HepG2 (cell line): ENCODE data around the gene SLC4A11. TPM values are rescaled to one million over a fixed set of nuclear protein-coding genes. Genes with fewer than 3 reads are reported as not detected.

Experiments
- ERF ChIP-seq: IDR thresholded peaks from 2 replicates; pipeline ENCODE4 v1.6.1; 2018; ENCODE audit warnings: missing biosample characterization, missing genetic modification reagents
- GATAD1 ChIP-seq: IDR thresholded peaks from 2 replicates; pipeline ENCODE4 v1.6.1; 2016; ENCODE audit warnings: missing genetic modification reagents, missing compliant biosample characterization
- JARID2 ChIP-seq: sonication (generic); formaldehyde crosslinking; IDR thresholded peaks from 2 replicates; pipeline ENCODE4 v1.8.1; 2023; ENCODE audit warnings: missing genetic modification reagents, inconsistent platforms; ENCODE audit not compliant: insufficient replicate concordance
- KLF6 ChIP-seq: IDR thresholded peaks from 2 replicates; pipeline ENCODE4 v1.8.0; 2016; ENCODE audit warnings: missing biosample characterization, missing genetic modification reagents
- RFX5 ChIP-seq: IDR thresholded peaks from 2 replicates; pipeline ENCODE4 v1.6.1; 2011; ENCODE audit warnings: low read depth, low read length, improper control_type of control experiment
- SP2 ChIP-seq: sonication (generic); formaldehyde crosslinking; IDR thresholded peaks from 2 replicates; pipeline ENCODE4 v1.5.1; 2020; ENCODE audit warnings: mild to moderate bottlenecking, missing genetic modification reagents
- TCF7L2 ChIP-seq: IDR thresholded peaks from 2 replicates; pipeline ENCODE4 v1.6.1; 2011; ENCODE audit warnings: mild to moderate bottlenecking, low read depth, low read length, moderate library complexity
- TERF1 ChIP-seq: sonication (generic); formaldehyde crosslinking; IDR thresholded peaks from 2 replicates; pipeline ENCODE4 v1.8.0; 2022; ENCODE audit warnings: mild to moderate bottlenecking, missing genetic modification reagents, moderate library complexity
- TFE3 ChIP-seq: IDR thresholded peaks from 2 replicates; pipeline ENCODE4 v1.6.1; 2016
- ZBTB2 ChIP-seq: sonication (generic); formaldehyde crosslinking; IDR thresholded peaks from 2 replicates; pipeline ENCODE4 v1.8.0; 2022; ENCODE audit warnings: low read depth, missing genetic modification reagents
- ZBTB42 ChIP-seq: sonication (generic); formaldehyde crosslinking; IDR thresholded peaks from 2 replicates; pipeline ENCODE4 v1.5.0; 2020; ENCODE audit warnings: mild to moderate bottlenecking, missing genetic modification reagents
- ZIK1 ChIP-seq: sonication (generic); formaldehyde crosslinking; IDR thresholded peaks from 2 replicates; pipeline ENCODE4 v1.5.0; 2020; ENCODE audit warnings: mild to moderate bottlenecking, low read depth, missing genetic modification reagents, borderline replicate concordance
- ZKSCAN8 ChIP-seq: IDR thresholded peaks from 2 replicates; pipeline ENCODE4 v1.6.1; 2016; ENCODE audit warnings: borderline replicate concordance, missing genetic modification reagents, missing compliant biosample characterization
- ZMAT3 ChIP-seq: sonication (generic); formaldehyde crosslinking; conservative IDR thresholded peaks from 2 replicates; pipeline ENCODE4 v1.7.0; 2021; ENCODE audit warnings: missing genetic modification reagents
- ZNF383 ChIP-seq: sonication (generic); formaldehyde crosslinking; IDR thresholded peaks from 2 replicates; pipeline ENCODE4 v1.4.0; 2020; ENCODE audit warnings: missing genetic modification reagents, mild to moderate bottlenecking, borderline replicate concordance
- ZNF441 ChIP-seq: sonication (generic); formaldehyde crosslinking; IDR thresholded peaks from 2 replicates; pipeline ENCODE4 v1.7.0; 2021; ENCODE audit warnings: missing genetic modification reagents, borderline replicate concordance
- ZNF598 ChIP-seq: sonication (generic); formaldehyde crosslinking; IDR thresholded peaks from 2 replicates; pipeline ENCODE4 v1.5.1; 2020; ENCODE audit warnings: mild to moderate bottlenecking, missing genetic modification reagents, borderline replicate concordance
- ZNF644 ChIP-seq: IDR thresholded peaks from 2 replicates; pipeline ENCODE4 v1.6.1; 2016; ENCODE audit warnings: low read depth
- ZNF652 ChIP-seq: IDR thresholded peaks from 2 replicates; pipeline ENCODE4 v1.6.1; 2016; ENCODE audit warnings: low read depth, borderline replicate concordance
- ZNF770 ChIP-seq: sonication (generic); formaldehyde crosslinking; IDR thresholded peaks from 2 replicates; pipeline ENCODE4 v1.5.0; 2020; ENCODE audit warnings: mild to moderate bottlenecking, missing genetic modification reagents
- ZXDC ChIP-seq: sonication (generic); formaldehyde crosslinking; IDR thresholded peaks from 2 replicates; pipeline ENCODE4 v1.5.0; 2020; ENCODE audit warnings: mild to moderate bottlenecking, missing genetic modification reagents
- polyA plus RNA-seq, 8 experiments: library from polyadenylated mRNA; depleted of rRNA in 3 of 8; stranded (reverse) in 7 of 8; unstranded in 1 of 8; fragments of >200 nt; fragmentation: Illumina TruSeq in 4 of 8; extraction: Trizol in 4 of 8; gene quantifications; 2 replicates each; pipeline versions ENCODE4 v1.2.1 to v1.2.3, GENCODE V29; 2011 to 2016; ENCODE audit warnings: low read depth in 4 of 8, missing spikeins in 1 of 8, mixed read lengths in 1 of 8; ENCODE audit not compliant: insufficient read depth in 1 of 8
- total RNA-seq, 5 experiments: library from RNA; depleted of rRNA; stranded (reverse); fragments of >200 nt; fragmentation: Illumina TruSeq; extraction: Trizol; gene quantifications; 2 replicates each; pipeline ENCODE4 v1.2.3, GENCODE V29; 2016; ENCODE audit warnings: low read depth in 1 of 5

Gene SLC4A11
- total and polyA plus RNA-seq, 2 of the 13 experiments (the other 11 are each of a cell fraction or from before 2014, with no cell fraction given), result 3.9 to 27.0 TPM

- TF ChIP-seq ZNF441 (CRISPR knock-in tag) (peak; percentile 78), ZNF652 (peak; percentile 37; the same call in 1 of the 2 replicates), ZNF383 (CRISPR knock-in tag) (no peak), ZXDC (CRISPR knock-in tag) (no peak), KLF6 (no peak; the same call in 1 of the 2 replicates), ERF (peak; percentile 95), RFX5 (no peak), TCF7L2 (no peak), ZNF598 (no peak), ZMAT3 (CRISPR knock-in tag) (0 out of 2 replicates have a peak, but pooled peaks have one; percentile 36), ZKSCAN8 (peak; percentile 86; the same call in 1 of the 2 replicates), GATAD1 (peak; percentile 61; the same call in 1 of the 2 replicates), ZIK1 (CRISPR knock-in tag) (no peak; the same call in 1 of the 2 replicates), ZBTB2 (CRISPR knock-in tag) (no peak), ZNF770 (CRISPR knock-in tag) (peak; percentile 95), ZNF644 (peak; percentile 55), SP2 (peak; percentile 51), TFE3 (CRISPR knock-in tag) (peak; percentile 73), ZBTB42 (no peak; the same call in 1 of the 2 replicates), TERF1 (CRISPR knock-in tag) (no peak), JARID2 (CRISPR knock-in tag) (no peak)
These were observed 14.1 kb downstream of the SLC4A11 start (continued) for GRCh38 chr20:3224681-3225421.
